Suprapubic skin (tissue), 2 donors: ENCODE results near the gene THG1L.

Source experiments
- EP300 ChIP-seq: sonication (generic); formaldehyde crosslinking; IDR thresholded peaks from one replicate; pipeline ENCODE4 v1.6.1; 2017; ENCODE audit warnings: antibody characterized with exemption
- POLR2A ChIP-seq, 2 donors: fragments of 450-650 bp; IDR thresholded peaks; one replicate each; pipeline ENCODE4 v1.6.1; 2017; ENCODE audit warnings: antibody characterized with exemption in 2 of 2, mild to moderate bottlenecking in 2 of 2, moderate library complexity in 2 of 2

GRCh38 chr5:157758706-157759105 lies 27.5 kb downstream of the THG1L start:
- TF ChIP-seq EP300, result no peak
- no peak for TF ChIP-seq POLR2A (IDR thresholded peaks at IDR 0.05)
